DOHH2 (cell line): Measurements from ENCODE around the gene RNF20.

ENCODE experiments used
- H3F3A ChIP-seq: fragments of 200-600 bp; sonication (generic), shearing (Covaris generic); 2 replicates; pipeline ENCODE4 v1.6.0; 2016; ENCODE audit warnings: antibody characterized with exemption, mild to moderate bottlenecking; ENCODE audit not compliant: control insufficient read depth, insufficient read depth
- H3K27ac ChIP-seq: fragments of 200-600 bp; sonication (generic); 2 replicates; pipeline ENCODE4 v1.5.1; 2014; ENCODE audit warnings: low read depth, mild to moderate bottlenecking, low read length, moderate library complexity
- H3K27me3 ChIP-seq: fragments of 200-600 bp; sonication (generic); 2 replicates; pipeline ENCODE4 v1.6.1; 2014; ENCODE audit warnings: mild to moderate bottlenecking, low read length, mixed read lengths; ENCODE audit not compliant: control insufficient read depth
- H3K36me3 ChIP-seq: fragments of 200-600 bp; sonication (generic); 2 replicates; pipeline ENCODE4 v1.6.1; 2014; ENCODE audit warnings: mild to moderate bottlenecking, low read length, moderate library complexity, mixed read lengths; ENCODE audit not compliant: control insufficient read depth
- H3K4me1 ChIP-seq: fragments of 200-600 bp; sonication (generic); 2 replicates; pipeline ENCODE4 v1.6.1; 2014; ENCODE audit warnings: mild to moderate bottlenecking, low read length, mixed read lengths; ENCODE audit not compliant: control insufficient read depth
- H3K4me2 ChIP-seq: fragments of 200-600 bp; sonication (generic); 2 replicates; pipeline ENCODE4 v1.6.0; 2014; ENCODE audit warnings: mild to moderate bottlenecking, low read length, moderate library complexity
- H3K4me3 ChIP-seq: fragments of 200-600 bp; sonication (generic); 2 replicates; pipeline ENCODE4 v1.5.1; 2014; ENCODE audit warnings: mild to moderate bottlenecking, low read length, mixed read lengths
- H3K79me2 ChIP-seq: fragments of 200-600 bp; sonication (generic); 2 replicates; pipeline ENCODE4 v1.6.1; 2014; ENCODE audit warnings: mild to moderate bottlenecking, low read length, mixed read lengths; ENCODE audit not compliant: control insufficient read depth
- H3K9me2 ChIP-seq: fragments of 200-600 bp; sonication (generic); replicated peaks from 2 replicates; pipeline ENCODE4 v1.6.1; 2014; ENCODE audit warnings: mild to moderate bottlenecking, low read length, mixed read lengths; ENCODE audit not compliant: control insufficient read depth
- H3K9me3 ChIP-seq: fragments of 200-600 bp; sonication (generic); 2 replicates; pipeline ENCODE4 v1.6.1; 2014; ENCODE audit warnings: antibody characterized with exemption, low read length, mixed read lengths; ENCODE audit not compliant: control insufficient read depth, insufficient read depth
- H4K20me1 ChIP-seq: fragments of 200-600 bp; sonication (generic); 2 replicates; pipeline ENCODE4 v1.6.0; 2014; ENCODE audit warnings: low read depth, mild to moderate bottlenecking, antibody characterized with exemption, low read length, moderate library complexity; ENCODE audit not compliant: control insufficient read depth, insufficient read depth
- EZH2phosphoT487 ChIP-seq: fragments of 200-600 bp; sonication (generic); IDR thresholded peaks from 2 replicates; pipeline ENCODE4 v1.6.1; 2017; ENCODE audit warnings: borderline replicate concordance, mild to moderate bottlenecking, antibody characterized with exemption, low read length, moderate library complexity, mixed read lengths
- TF ChIP-seq, protein P1 (sequence below): fragments of 200-600 bp; sonication (generic); IDR thresholded peaks from one replicate; pipeline ENCODE4 v1.5.1; 2014; ENCODE audit warnings: antibody characterized with exemption, mild to moderate bottlenecking, low read depth, low read length; ENCODE audit not compliant: poor library complexity, severe bottlenecking

Gene RNF20

DNA sequence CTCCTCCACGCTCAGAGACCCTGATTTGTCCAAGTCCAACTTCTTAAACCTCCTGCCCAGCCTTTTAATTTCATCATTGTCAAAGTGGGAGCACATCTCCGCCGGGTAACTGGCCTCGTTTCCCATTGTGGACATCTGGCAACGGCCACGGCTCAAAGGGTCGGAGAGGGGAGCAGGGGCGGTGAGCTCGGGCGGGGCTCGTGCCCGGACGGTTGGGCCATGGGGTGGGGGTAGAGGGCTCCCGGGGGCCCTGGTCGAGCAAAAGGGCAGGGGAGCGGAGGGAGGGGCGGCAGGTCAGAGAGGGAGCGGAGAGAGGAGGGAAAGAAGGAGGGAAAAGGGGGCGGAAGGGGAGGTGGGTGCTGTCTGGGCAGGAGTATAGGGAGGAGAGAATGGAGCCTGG is 61.1 kb downstream of the RNF20 start, which contains the start of gene PPP3R2:
Gene PPP3R2 (minus strand): TSS at position 174 of the 400 bp plus-strand sequence. CDS start 48 bp downstream, at position 126.
- Histone ChIP-seq H3K9me3 (no peaks in the 10 kb centered on the region), H3K36me3 (no peaks in the 10 kb centered on the region), H3K9me2 (no peaks in the 10 kb centered on the region), H3K27me3 (no peaks in the 10 kb centered on the region), H3K4me1 (no peaks in the 10 kb centered on the region), H3K4me3 (no peak within 1 kb of the TSS), H3K27ac (no peak within 1 kb of the TSS), H4K20me1 (no peaks in the 10 kb centered on the region), H3K4me2 (no peak within 1 kb of the TSS), H3K79me2 (no peaks in the 10 kb centered on the region), H3F3A (no peaks in the 10 kb centered on the region)
- no peak for TF ChIP-seq EZH2phosphoT487
- TF ChIP-seq, protein P1, sequence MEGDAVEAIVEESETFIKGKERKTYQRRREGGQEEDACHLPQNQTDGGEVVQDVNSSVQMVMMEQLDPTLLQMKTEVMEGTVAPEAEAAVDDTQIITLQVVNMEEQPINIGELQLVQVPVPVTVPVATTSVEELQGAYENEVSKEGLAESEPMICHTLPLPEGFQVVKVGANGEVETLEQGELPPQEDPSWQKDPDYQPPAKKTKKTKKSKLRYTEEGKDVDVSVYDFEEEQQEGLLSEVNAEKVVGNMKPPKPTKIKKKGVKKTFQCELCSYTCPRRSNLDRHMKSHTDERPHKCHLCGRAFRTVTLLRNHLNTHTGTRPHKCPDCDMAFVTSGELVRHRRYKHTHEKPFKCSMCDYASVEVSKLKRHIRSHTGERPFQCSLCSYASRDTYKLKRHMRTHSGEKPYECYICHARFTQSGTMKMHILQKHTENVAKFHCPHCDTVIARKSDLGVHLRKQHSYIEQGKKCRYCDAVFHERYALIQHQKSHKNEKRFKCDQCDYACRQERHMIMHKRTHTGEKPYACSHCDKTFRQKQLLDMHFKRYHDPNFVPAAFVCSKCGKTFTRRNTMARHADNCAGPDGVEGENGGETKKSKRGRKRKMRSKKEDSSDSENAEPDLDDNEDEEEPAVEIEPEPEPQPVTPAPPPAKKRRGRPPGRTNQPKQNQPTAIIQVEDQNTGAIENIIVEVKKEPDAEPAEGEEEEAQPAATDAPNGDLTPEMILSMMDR, result no peak

DNA sequence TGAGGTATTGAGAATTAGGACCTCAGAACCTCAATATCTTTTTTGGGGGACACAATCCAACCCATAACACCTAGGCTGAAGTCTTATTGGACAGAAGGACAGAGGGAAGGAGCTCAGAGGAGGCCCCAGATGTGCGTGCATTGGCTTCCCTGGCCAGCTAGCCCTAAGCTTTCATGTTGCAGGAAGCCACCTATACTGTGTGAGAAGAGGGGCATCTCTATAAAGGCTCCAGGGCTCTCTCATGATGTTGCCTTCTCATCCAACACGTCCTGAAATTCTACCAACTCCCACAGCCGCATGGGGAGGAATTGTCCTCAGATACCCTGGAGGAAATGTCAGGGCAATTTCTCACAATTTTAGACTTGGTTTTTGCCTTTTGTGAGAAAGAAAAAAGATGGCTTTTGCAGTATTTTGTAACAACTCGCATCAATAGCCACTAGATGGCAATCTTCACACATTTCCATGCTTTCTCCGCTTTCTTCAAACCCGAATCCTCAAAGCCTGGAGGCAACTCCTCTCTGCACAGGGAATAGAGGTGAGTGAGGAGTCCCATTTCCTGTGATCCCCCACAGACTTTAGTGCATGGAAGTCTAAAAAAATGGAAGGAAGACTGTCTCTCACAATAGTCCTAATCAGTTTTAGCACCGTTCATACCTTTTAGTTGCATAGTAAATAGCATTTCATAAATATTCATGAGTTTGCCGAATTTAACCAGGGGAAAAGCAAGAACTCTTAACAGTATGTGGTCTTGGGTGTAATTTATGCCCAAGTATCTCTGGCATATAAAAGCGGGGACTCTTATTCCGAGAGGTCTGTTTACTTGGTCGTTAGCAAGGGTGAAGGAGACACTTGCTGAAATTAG is 68.5 kb downstream of the RNF20 start:
- no peak overlapping the region for H3K4me3 ChIP-seq
- TF ChIP-seq, protein P1, result peak; percentile 66
- no peak for TF ChIP-seq EZH2phosphoT487

DNA sequence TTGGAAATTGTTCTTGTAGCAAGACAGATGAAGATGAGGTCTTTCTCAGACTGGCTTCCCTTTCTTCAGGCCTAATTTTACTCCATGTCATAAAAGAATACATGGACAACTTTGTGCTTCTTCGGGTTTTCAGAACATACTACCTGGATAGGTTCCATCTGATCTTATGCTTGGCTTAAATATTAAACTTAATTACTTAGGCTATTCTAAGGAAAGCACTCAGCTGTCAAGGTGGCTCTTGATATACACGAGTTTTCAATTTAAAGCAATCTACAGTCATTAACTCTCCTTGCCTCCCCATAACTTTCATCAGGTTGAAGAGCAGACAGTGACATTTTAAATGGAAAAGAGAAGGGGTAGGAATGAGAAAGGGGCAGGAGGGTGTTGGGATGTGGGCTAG is 70.6 kb downstream of the RNF20 start:
- no peak overlapping the region for H3K4me3 ChIP-seq
- H3K9me3 ChIP-seq, result no peaks in the 10 kb centered on the region
- TF ChIP-seq, protein P1, result no peak
- no peak for TF ChIP-seq EZH2phosphoT487
- H3K9me2 ChIP-seq, result no peaks in the 10 kb centered on the region
- H3K27ac ChIP-seq, result no peak overlapping the region
- no peaks in the 10 kb centered on the region for H3K36me3 ChIP-seq
- no peak overlapping the region for H3K4me2 ChIP-seq
- H4K20me1 ChIP-seq, result no peaks in the 10 kb centered on the region
- H3K27me3 ChIP-seq, result no peaks in the 10 kb centered on the region
- no peaks in the 10 kb centered on the region for H3K79me2 ChIP-seq
- H3F3A ChIP-seq, result no peaks in the 10 kb centered on the region
- no peaks in the 10 kb centered on the region for H3K4me1 ChIP-seq

More for the DNA sequence above, 68.5 kb downstream of the RNF20 start:
- no peaks in the 10 kb centered on the region for H3K79me2 ChIP-seq
- no peak overlapping the region for H3K27ac ChIP-seq
- no peaks in the 10 kb centered on the region for H3K27me3 ChIP-seq
- H3K9me3 ChIP-seq, result no peaks in the 10 kb centered on the region
- H3K9me2 ChIP-seq, result no peaks in the 10 kb centered on the region
- H3F3A ChIP-seq, result no peaks in the 10 kb centered on the region
- H3K4me1 ChIP-seq, result no peaks in the 10 kb centered on the region
- H3K4me2 ChIP-seq, result 0 out of 2 replicates have a peak overlapping the region, but pooled peaks have one; percentile 7
- H3K36me3 ChIP-seq, result no peaks in the 10 kb centered on the region
- no peaks in the 10 kb centered on the region for H4K20me1 ChIP-seq
